Measurements from ENCODE around the gene IFT20.
"Not testable (repeated sequence)": the region's sequence is repeated elsewhere in the genome, so short reads cannot be mapped to it uniquely, and the experiment has no call there.

DNA sequence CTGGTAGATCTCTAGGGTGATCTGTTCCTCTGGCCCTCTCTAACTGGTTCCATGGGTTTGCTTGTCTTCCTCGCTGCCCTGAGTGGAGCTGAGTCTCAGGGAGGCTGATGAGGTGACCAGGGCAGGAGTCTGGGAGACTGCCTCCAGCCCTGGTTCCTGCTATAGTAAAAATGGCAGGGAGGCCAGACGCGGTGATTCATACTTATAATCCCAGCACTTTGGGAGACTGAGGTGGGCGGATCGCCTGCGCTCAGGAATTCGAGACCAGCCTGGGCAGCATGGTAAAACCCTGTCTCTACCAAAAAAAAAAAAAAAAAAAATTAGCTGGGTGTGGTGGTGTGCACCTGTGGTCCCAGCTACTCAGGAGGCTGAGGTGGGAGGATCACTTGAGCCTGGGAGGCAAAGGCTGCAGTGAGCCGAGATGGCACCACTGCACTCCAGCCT is 3.5 kb upstream of the IFT20 start:
- TF ChIP-seq, protein P1, sequence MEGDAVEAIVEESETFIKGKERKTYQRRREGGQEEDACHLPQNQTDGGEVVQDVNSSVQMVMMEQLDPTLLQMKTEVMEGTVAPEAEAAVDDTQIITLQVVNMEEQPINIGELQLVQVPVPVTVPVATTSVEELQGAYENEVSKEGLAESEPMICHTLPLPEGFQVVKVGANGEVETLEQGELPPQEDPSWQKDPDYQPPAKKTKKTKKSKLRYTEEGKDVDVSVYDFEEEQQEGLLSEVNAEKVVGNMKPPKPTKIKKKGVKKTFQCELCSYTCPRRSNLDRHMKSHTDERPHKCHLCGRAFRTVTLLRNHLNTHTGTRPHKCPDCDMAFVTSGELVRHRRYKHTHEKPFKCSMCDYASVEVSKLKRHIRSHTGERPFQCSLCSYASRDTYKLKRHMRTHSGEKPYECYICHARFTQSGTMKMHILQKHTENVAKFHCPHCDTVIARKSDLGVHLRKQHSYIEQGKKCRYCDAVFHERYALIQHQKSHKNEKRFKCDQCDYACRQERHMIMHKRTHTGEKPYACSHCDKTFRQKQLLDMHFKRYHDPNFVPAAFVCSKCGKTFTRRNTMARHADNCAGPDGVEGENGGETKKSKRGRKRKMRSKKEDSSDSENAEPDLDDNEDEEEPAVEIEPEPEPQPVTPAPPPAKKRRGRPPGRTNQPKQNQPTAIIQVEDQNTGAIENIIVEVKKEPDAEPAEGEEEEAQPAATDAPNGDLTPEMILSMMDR (conservative IDR thresholded peaks at IDR 0.05 in 1 of 2, IDR thresholded peaks at IDR 0.05 in 1 of 2; ENCODE audit: low read depth in 1 of 2, low read length in 2 of 2), result not testable (repeated sequence)
- not testable (repeated sequence) for TF ChIP-seq EZH2 (IDR thresholded peaks at IDR 0.05; ENCODE audit: low read length, missing control alignments)

All from fibroblast of lung (primary cell).